BJ (cell line): Measurements from ENCODE around the gene XXYLT1. TPM values are rescaled to one million over a fixed set of nuclear protein-coding genes. Genes with fewer than 3 reads are reported as not detected.

Experiments
- CTCF ChIA-PET: fragments of 350-600 bp; formaldehyde crosslinking; extraction: SDS; loops from one replicate; lab custom pipeline; 2021; ENCODE audit warnings: antibody characterized with exemption, inconsistent platforms; lab: Yijun Ruan, JAX
- POLR2A ChIA-PET: fragments of 300-600 bp; sonication (Branson Sonifier 250); formaldehyde crosslinking; extraction: SDS; loops from one replicate; lab custom pipeline; 2021; ENCODE audit warnings: antibody characterized with exemption; lab: Charles Lee
- DNase-seq: peaks from one replicate; pipeline ENCODE4 v3.0.0-alpha.2; 2011; ENCODE audit warnings: low read depth
- H3K27me3 ChIP-seq: 2 replicates; pipeline ENCODE4 v1.6.0; 2011; ENCODE audit warnings: low read length; ENCODE audit not compliant: control insufficient read depth, insufficient read depth
- H3K36me3 ChIP-seq: 2 replicates; pipeline ENCODE4 v1.5.1; 2011; ENCODE audit warnings: low read length; ENCODE audit not compliant: control insufficient read depth, insufficient read depth
- H3K4me3 ChIP-seq: 2 replicates; pipeline ENCODE4 v1.5.1; 2011; ENCODE audit warnings: low read depth, mild to moderate bottlenecking, control low read depth, low read length
- polyA plus RNA-seq: library from polyadenylated mRNA; depleted of rRNA; stranded (reverse); fragments of >200 nt; gene quantifications from 2 replicates; pipeline ENCODE4 v1.2.3, GENCODE V29; 2011
- TF ChIP-seq, protein P1 (sequence below): IDR thresholded peaks from 2 replicates; pipeline ENCODE4 v1.5.1; 2011; ENCODE audit warnings: low read depth, mild to moderate bottlenecking, control low read depth, inconsistent platforms, low read length, moderate library complexity; ENCODE audit not compliant: insufficient read depth

Gene XXYLT1
- polyA plus RNA-seq, 1 experiment, result 33.5 TPM

DNA sequence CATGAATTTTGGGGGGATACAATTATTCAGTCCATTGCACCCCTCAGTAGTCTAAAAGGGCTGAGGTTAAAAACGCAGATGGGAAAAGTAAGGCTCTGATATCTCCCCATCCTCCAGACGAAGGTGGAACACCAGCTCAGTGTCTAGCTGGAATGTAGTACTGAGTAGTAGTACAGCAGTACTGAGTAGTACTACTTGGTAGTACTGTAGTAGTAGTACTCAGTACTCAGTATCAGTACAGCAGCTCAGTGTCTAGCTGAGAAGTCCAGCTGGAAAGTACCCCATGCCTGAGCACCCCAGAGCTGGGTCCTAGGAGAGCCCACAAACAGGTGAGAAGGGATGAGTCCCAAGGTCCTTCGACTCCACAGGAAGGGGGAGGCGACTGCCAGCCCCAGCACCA lies 148.7 kb downstream of the XXYLT1 start:
- TF ChIP-seq, protein P1, sequence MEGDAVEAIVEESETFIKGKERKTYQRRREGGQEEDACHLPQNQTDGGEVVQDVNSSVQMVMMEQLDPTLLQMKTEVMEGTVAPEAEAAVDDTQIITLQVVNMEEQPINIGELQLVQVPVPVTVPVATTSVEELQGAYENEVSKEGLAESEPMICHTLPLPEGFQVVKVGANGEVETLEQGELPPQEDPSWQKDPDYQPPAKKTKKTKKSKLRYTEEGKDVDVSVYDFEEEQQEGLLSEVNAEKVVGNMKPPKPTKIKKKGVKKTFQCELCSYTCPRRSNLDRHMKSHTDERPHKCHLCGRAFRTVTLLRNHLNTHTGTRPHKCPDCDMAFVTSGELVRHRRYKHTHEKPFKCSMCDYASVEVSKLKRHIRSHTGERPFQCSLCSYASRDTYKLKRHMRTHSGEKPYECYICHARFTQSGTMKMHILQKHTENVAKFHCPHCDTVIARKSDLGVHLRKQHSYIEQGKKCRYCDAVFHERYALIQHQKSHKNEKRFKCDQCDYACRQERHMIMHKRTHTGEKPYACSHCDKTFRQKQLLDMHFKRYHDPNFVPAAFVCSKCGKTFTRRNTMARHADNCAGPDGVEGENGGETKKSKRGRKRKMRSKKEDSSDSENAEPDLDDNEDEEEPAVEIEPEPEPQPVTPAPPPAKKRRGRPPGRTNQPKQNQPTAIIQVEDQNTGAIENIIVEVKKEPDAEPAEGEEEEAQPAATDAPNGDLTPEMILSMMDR, result no peak
- no peaks in the 10 kb centered on the region for H3K36me3 ChIP-seq
- H3K4me3 ChIP-seq, result no peak overlapping the region
- no peaks in the 10 kb centered on the region for H3K27me3 ChIP-seq
- CTCF ChIA-PET, result interaction anchor here (0.9 to 1.8 kb wide), 6 partner anchors 9 to 88 kb away, joined by 3 to 5 read pairs (median 4); no protein-coding TSS in a partner anchor
- DNase-seq, result no peak
- POLR2A ChIA-PET, result no interaction called here

DNA sequence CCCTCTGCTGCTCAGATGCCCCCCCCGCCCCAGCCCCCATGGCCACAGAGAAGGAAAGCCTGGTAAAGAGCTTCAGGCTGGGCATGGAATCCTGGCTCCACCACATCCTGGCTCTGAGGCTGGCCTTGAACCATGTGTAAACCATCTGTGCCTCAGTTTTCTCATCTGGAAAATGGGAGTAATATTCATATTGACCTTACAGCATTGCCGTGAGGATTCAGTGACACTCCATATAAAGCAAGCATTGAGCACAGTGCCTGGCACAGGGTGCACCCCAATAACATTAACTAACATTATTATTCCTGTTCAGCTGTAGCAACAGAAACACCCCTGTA lies 150.7 kb downstream of the XXYLT1 start:
- no peaks in the 10 kb centered on the region for H3K36me3 ChIP-seq
- POLR2A ChIA-PET, result interaction anchor here (1.2 kb wide), 1 partner anchor 67 kb away, joined by 3 read pairs; no protein-coding TSS in a partner anchor
- H3K4me3 ChIP-seq, result no peak overlapping the region
- no peaks in the 10 kb centered on the region for H3K27me3 ChIP-seq
- CTCF ChIA-PET, result interaction anchor here (0.9 to 2.8 kb wide), 6 partner anchors 15 to 448 kb away, joined by 3 to 9 read pairs (median 4); partner anchors contain the start of gene LSG1
- TF ChIP-seq, protein P1, result no peak
- no peak for DNase-seq

DNA sequence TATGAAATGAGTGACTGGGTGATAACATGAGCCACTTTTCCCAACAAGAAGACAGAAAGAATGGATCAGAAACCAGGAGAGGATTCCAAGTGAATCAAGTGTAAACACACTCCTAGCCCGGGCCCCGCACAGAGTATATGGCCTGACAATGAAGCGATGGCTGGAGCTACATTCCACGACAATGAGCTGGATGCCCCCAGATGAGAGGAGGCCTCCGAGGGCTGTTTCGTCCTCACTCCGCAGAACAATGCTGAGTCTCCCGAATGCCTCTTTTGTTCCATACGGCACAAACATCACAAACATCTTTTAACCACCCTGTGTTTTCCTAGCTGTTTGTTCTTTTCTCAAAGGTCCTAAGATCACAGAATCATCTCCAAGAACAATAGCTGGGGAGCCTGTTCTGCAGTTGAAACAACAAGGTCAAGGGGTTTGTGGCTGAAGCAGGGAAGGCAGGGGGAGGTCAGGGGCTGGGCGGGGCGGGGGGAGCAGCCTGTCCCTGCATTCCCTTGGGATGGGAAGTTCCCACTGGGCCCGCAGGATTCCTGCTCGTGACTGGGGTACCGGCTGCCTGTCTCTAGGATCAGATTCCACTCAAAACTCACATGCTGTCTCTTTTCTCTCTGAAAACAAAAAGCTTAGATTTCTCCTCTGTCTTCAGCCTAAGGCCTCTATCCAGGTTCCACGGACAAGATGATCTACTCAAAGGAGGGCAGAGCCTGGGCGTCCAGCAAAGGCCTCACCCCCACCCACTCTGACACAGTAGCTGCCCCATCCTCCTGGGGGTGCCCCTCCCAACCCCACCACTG lies 151.3 kb downstream of the XXYLT1 start:
- no peaks in the 10 kb centered on the region for H3K27me3 ChIP-seq
- TF ChIP-seq, protein P1, result no peak
- CTCF ChIA-PET, result interaction anchor here (0.8 to 2.8 kb wide), 9 partner anchors 14 to 449 kb away, joined by 3 to 9 read pairs (median 4); partner anchors contain the start of gene LSG1
- 0 out of 2 replicates have a peak, but pooled peaks cover 1% of the 10 kb centered on the region for H3K36me3 ChIP-seq
- no peak overlapping the region for H3K4me3 ChIP-seq
- peak; percentile 67 for DNase-seq
- POLR2A ChIA-PET, result interaction anchor here (1.0 to 1.2 kb wide), 2 partner anchors 68 to 434 kb away, joined by 3 read pairs; partner anchors contain the start of gene FAM43A

DNA sequence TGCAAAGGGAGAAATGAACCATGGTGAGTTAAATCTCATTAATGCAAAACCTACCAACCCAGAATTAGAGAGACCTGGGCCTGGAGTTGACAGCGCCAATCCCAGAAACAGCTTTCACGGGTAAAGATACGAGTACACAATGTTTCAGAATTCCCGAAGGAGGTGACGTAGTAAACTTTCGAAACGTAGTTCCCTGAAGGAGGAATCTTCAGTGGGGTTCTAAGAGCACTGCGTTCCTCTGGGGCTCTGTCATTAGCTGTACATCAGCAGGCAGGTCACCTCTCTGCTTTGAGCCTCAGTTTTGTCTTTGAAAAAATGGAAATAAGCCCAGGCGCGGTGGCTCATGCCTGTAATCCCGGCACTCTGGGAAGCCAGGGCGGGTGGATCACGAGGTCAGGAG lies 152.3 kb downstream of the XXYLT1 start:
- H3K27me3 ChIP-seq, result no peaks in the 10 kb centered on the region
- TF ChIP-seq, protein P1, result no peak
- H3K4me3 ChIP-seq, result no peak overlapping the region
- 0 out of 2 replicates have a peak, but pooled peaks cover 1% of the 10 kb centered on the region for H3K36me3 ChIP-seq
- no peak for DNase-seq
- CTCF ChIA-PET, result interaction anchor here (1.4 to 2.8 kb wide), 3 partner anchors 13 to 70 kb away, joined by 3 to 9 read pairs (median 5); no protein-coding TSS in a partner anchor
- POLR2A ChIA-PET, result interaction anchor here (1.0 kb wide), 1 partner anchor 433 kb away, joined by 3 read pairs; the partner anchor contains the start of gene FAM43A

DNA sequence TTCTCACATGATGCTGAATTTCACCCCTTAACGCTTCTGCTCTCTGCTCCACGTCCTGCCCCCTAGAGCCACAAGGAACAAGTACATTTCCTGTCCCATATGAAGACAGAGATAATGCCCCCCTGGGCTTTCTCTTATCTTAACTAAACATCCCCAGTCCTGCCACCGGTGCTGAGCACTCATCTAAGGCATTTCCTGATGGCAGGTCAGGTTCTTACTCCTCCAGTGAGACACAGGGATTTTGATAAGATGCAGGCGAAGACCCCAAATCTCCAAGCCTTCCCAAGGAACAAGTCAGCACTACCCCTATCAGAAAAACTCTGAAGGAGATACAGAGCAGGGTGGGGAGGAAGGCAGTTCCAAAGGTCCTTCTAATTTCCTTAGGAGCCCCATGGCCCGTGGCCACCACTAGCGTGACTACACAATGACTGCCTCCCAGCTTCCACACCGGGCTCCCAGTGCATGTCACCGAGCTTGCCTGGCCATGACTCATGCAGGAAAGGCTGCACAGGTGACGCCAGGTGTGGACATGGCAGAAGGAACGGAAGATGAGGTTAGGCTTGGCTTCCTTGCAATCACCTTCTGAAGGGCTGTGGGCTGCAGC lies 152.9 kb downstream of the XXYLT1 start:
- TF ChIP-seq, protein P1, result peak; percentile 28; the same call in 1 of the 2 replicates
- DNase-seq, result no peak
- Histone ChIP-seq H3K36me3 (0 out of 2 replicates have a peak, but pooled peaks cover 1% of the 10 kb centered on the region), H3K4me3 (no peak overlapping the region), H3K27me3 (no peaks in the 10 kb centered on the region)
- POLR2A ChIA-PET, result no interaction called here
- CTCF ChIA-PET, result interaction anchor here (0.7 to 2.8 kb wide), 3 partner anchors 13 to 121 kb away, joined by 3 to 9 read pairs (median 5); no protein-coding TSS in a partner anchor
